Stimulated activated memory B cell treated with anti-CD40 and anti-IgM and Interleukin-4, amounts not matched to agents 10 μg/mL and 1 μg/mL and 100 μg/mL, for 72 hours (primary cell): ENCODE measurements around the gene PDZD2.

Experiments
- ATAC-seq: fragments of 150-1000 bp; cut with Tn5 transposase; 2 replicates; pipeline ENCODE4 v1.10.0; 2021
- H3K27ac Mint-ChIP-seq: one replicate; pipeline ENCODE4 v1.8.0; 2022; ENCODE audit warnings: mild to moderate bottlenecking, mixed read lengths
- H3K27me3 Mint-ChIP-seq: one replicate; pipeline ENCODE4 v1.8.0; 2022; ENCODE audit warnings: mixed read lengths
- H3K36me3 Mint-ChIP-seq: one replicate; pipeline ENCODE4 v1.8.0; 2022; ENCODE audit warnings: mixed read lengths
- H3K4me1 Mint-ChIP-seq: one replicate; pipeline ENCODE4 v1.8.0; 2022; ENCODE audit warnings: mixed read lengths
- H3K4me3 Mint-ChIP-seq: one replicate; pipeline ENCODE4 v1.8.0; 2022; ENCODE audit warnings: mild to moderate bottlenecking, moderate library complexity, mixed read lengths
- H3K9me3 Mint-ChIP-seq: one replicate; pipeline ENCODE4 v1.8.0; 2022; ENCODE audit warnings: mixed read lengths

The PDZD2 gene

DNA sequence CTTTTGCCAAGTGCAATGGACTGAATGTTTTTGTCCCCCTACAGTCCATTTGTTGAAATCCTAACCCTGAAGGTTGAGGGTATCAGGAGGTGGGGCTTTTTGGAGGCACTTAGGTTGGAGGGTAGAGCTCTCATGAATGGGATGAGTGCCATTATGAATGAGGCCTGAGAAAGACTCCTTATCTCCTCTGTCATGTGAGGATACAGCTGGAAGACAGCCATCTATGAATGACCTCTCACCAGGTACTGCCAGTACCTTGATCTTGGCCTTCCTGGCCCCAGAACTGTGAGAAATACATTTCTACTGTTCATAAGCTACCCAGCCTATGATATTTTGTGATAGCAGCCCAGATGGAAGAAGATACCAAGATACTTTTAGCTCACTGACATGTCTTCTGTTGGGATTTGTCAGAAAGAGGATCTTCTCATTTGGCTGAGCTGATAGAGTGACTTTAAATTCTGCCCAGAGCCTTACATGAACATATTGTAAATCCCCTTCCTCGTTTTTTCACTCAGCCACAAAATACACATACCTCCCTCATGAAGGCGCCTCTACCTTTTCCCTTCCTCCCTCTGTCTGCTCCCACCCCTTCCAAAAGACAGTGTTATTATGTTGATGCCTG lies 256.4 kb downstream of the PDZD2 start:
- Mint-ChIP-seq H3K36me3 (no peaks in the 10 kb centered on the region), H3K27me3 (no peaks in the 10 kb centered on the region), H3K4me1 (no peaks in the 10 kb centered on the region), H3K27ac (no peak overlapping the region), H3K9me3 (no peaks in the 10 kb centered on the region), H3K4me3 (no peak overlapping the region)
- no peak for ATAC-seq

DNA sequence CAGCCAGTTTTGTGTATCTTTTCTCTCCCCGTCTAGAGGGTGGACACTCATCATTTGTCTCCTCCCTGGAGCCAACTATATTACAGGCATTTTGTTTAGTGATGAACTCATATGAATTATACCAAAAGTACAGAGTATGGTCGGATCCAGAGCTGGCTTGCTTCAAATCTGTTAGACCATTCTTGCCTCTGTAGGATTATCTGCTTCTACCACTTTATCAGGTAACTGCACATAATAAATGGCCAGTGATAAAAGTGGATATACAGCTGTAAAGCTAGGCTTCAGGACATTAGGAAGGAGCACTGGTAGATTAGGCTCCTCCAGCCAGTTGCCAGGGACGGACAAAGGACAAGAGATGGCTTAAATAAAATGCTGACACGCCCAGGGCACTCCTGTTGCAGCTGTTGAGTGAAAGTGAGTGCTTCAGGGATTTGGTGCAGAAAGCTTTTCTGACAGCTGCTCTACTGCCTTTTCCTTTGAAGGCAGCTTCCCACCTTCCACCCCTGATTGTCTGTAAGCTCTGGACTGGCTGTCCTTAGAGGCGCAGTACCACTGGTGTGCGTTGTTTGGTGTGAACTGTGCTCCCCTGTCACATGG lies 259.2 kb downstream of the PDZD2 start:
- no peaks in the 10 kb centered on the region for H3K9me3 Mint-ChIP-seq
- no peak overlapping the region for H3K27ac Mint-ChIP-seq
- H3K36me3 Mint-ChIP-seq = no peaks in the 10 kb centered on the region
- H3K4me3 Mint-ChIP-seq = no peak overlapping the region
- no peaks in the 10 kb centered on the region for H3K4me1 Mint-ChIP-seq
- no peaks in the 10 kb centered on the region for H3K27me3 Mint-ChIP-seq
- ATAC-seq = no peak

DNA sequence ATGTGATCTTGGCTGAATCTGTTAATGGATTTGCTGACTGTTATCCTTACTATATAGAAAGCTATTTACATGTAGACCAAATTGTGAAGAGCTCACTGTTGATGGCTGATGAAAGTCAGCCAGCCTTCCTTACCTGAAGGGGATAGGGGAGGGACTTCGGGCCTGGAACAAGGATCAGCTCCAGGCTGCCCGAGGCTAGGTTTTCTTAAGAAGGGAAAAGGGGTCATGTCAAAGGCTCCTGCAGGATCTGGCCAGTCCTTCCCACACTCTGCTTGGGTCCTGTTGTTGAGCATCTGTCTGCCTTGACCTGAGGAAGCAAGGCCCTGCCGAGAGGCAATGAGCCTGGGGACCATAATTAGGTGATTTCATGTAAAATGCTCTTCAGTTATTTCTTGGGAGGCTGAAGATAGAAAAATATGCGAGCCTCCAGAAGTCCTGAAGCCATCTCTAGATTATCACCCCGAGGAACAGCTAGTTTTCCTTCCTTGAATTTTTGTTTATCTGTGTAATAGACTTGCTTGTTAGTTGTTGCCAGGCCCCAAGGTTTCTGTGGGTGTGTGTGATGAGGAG lies 261.4 kb downstream of the PDZD2 start:
- Mint-ChIP-seq H3K36me3 (no peaks in the 10 kb centered on the region), H3K4me3 (no peak overlapping the region), H3K4me1 (no peaks in the 10 kb centered on the region), H3K27me3 (no peaks in the 10 kb centered on the region), H3K27ac (no peak overlapping the region), H3K9me3 (no peaks in the 10 kb centered on the region)
- no peak for ATAC-seq

DNA sequence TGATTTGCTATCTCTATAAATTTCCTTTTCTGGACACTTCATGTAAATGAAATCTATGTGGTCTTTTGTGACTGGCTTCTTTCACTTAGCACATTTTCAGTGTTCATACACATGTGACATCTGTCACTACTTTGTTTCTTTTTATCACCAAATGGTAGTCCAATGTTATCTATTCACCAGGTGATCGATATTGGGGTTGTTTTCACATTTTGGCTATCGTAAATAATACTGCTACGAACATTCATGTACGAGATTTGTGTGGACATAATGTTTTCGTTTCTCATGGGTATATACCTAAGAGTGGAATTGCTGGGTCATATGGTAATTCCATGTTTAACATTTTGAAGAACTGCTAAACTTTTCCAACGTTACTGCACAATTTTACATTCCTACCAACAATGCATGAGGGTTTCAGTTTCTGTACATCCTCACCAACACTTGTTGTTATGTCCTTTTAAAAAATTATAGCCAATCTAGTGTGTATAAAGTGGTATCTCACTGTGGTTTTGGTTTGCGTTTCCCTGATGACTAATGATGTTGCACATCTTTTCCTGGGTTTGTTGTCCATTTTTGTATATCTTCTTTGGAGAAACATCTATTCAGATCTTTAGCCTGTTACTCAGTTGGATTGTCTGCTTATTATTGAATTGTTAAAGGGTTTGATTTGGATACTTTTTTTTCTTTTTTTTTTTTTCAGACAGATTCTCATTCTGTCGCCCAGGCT lies 263.0 kb downstream of the PDZD2 start:
- no peak overlapping the region for H3K4me3 Mint-ChIP-seq
- no peaks in the 10 kb centered on the region for H3K27me3 Mint-ChIP-seq
- ATAC-seq = no peak
- no peaks in the 10 kb centered on the region for H3K4me1 Mint-ChIP-seq
- no peaks in the 10 kb centered on the region for H3K9me3 Mint-ChIP-seq
- no peak overlapping the region for H3K27ac Mint-ChIP-seq
- H3K36me3 Mint-ChIP-seq = no peaks in the 10 kb centered on the region

DNA sequence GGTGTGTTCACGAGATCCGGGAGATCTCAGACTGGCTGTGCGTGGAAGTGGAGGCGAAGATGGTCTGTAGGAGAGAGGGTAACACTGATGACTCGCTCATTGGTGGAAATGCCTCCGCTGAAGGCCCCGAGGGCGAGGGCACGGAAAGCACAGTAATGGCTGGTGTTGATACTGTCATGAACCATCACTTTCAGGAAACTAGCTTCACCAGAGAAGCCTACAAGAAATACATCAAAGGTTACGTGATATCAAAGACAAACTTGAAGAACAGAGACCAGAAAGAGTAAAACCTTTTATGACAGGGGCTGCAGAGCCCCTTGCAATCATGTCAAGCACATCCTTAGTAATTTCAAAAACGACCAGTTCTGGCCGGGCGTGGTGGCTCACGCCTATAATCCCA lies 269.5 kb downstream of the PDZD2 start:
- H3K9me3 Mint-ChIP-seq = no peaks in the 10 kb centered on the region
- H3K4me1 Mint-ChIP-seq = no peaks in the 10 kb centered on the region
- ATAC-seq = no peak
- no peak overlapping the region for H3K4me3 Mint-ChIP-seq
- no peaks in the 10 kb centered on the region for H3K36me3 Mint-ChIP-seq
- H3K27me3 Mint-ChIP-seq = no peaks in the 10 kb centered on the region
- no peak overlapping the region for H3K27ac Mint-ChIP-seq

DNA sequence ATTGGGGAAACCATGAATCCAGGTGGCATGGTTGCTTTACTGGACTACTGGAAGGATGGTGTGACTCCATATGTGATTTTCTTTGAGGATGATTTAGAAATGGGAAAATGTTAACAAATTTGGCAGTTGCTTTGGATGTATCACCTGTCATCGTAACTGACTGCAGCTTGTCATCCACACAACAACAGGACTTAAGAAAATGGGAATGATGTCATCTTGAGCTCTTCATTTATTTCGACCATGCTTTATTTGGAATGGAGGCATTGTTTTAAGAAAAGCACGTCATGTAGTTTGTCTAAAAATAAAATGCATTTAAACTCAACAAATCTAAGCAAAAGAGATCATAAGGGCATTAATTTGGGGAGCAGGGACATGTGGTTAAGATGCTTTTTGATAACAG lies 270.1 kb downstream of the PDZD2 start:
- no peaks in the 10 kb centered on the region for H3K27me3 Mint-ChIP-seq
- no peak overlapping the region for H3K4me3 Mint-ChIP-seq
- no peak for ATAC-seq
- H3K36me3 Mint-ChIP-seq = no peaks in the 10 kb centered on the region
- H3K9me3 Mint-ChIP-seq = no peaks in the 10 kb centered on the region
- no peak overlapping the region for H3K27ac Mint-ChIP-seq
- no peaks in the 10 kb centered on the region for H3K4me1 Mint-ChIP-seq

DNA sequence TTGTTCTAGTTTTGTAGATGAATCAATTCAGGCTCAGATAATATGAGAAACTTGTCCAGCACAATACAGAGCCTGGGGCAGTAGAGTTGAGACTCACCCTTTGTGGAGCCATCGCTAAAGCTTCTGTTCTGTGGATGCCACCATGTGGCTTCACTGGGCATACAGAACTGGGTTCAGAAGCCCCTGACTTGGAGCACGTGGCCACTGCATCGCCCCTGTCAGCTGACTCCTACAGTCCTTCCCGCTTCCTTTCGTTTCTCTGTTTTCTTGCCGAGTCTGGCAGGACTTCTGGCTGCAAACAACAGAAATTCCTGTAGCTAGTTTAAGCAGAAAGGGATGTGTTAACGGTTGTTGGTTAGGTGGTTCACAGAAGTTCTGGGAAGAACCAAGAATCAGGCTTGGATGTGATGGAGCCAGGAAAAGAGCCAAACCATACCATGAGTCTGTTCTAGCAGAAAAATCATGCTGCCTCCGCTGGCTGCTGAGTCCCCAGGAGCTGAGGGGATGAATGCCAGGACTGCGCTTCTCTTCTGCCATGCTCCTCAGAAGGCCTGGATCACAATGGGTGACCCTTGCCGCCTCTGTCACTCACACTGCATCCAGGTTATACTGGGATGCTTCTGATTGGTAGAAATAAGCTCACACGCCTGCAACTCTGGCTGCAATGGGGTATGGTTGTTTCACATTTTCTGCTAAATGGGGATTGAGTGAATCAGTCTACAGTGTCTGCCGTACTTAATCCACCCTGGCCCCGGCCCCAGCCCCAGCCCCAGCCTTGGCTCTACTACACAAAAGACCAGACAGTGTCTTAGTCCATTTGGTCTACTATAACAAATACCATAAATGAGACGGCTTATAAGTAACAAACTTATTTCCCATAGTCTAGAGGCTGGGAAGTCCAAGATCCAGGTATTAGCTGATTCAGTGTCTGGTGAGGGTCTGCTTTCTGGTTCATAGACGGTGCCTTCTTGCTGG lies 272.6 kb downstream of the PDZD2 start:
- H3K4me1 Mint-ChIP-seq = no peaks in the 10 kb centered on the region
- no peaks in the 10 kb centered on the region for H3K27me3 Mint-ChIP-seq
- no peak overlapping the region for H3K4me3 Mint-ChIP-seq
- H3K27ac Mint-ChIP-seq = no peak overlapping the region
- H3K36me3 Mint-ChIP-seq = no peaks in the 10 kb centered on the region
- no peaks in the 10 kb centered on the region for H3K9me3 Mint-ChIP-seq
- ATAC-seq = no peak

DNA sequence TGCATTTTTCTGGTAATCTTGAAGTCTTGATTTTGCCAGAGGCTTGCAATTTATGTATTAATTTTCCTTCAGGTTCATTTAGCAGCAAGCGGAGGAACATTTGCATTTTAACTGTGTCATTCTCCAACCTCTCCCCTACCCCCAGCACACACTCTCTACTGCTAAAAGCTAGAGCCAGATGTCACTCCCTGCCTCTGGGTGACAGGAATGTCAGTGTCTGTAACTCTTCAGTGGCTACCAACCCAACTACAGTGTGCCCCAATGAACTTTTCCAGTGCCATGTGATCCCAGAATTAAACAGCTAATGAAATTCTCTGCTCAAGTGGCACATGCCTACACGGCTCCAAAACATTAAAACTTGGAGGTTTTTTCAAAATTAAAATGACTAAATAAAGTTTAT lies 274.9 kb downstream of the PDZD2 start:
- no peak for ATAC-seq
- no peaks in the 10 kb centered on the region for H3K4me1 Mint-ChIP-seq
- H3K36me3 Mint-ChIP-seq = no peaks in the 10 kb centered on the region
- no peak overlapping the region for H3K4me3 Mint-ChIP-seq
- no peak overlapping the region for H3K27ac Mint-ChIP-seq
- no peaks in the 10 kb centered on the region for H3K27me3 Mint-ChIP-seq
- no peaks in the 10 kb centered on the region for H3K9me3 Mint-ChIP-seq

DNA sequence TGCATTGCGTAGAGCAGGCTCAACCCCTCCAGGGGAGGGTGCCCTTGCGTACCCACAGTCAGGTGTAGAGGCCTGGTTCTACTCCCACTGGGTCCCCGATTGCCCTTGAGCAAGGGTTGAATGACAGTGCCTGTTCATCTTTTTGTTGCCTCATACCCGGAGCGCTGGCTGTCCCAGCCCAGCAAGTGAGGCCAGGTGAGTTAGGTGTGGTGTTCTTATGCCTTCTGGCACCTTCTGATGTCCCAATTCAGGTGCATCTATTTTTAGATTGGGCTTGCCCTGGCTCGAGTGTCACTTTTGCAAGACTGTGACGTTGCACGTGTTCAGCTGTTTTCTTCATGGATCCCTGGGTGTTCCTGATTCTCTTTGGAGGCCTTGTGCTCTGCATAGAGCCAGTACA lies 277.4 kb downstream of the PDZD2 start:
- H3K4me1 Mint-ChIP-seq = no peaks in the 10 kb centered on the region
- H3K36me3 Mint-ChIP-seq = no peaks in the 10 kb centered on the region
- no peak for ATAC-seq
- H3K27ac Mint-ChIP-seq = no peak overlapping the region
- no peaks in the 10 kb centered on the region for H3K9me3 Mint-ChIP-seq
- H3K4me3 Mint-ChIP-seq = no peak overlapping the region
- H3K27me3 Mint-ChIP-seq = no peaks in the 10 kb centered on the region

DNA sequence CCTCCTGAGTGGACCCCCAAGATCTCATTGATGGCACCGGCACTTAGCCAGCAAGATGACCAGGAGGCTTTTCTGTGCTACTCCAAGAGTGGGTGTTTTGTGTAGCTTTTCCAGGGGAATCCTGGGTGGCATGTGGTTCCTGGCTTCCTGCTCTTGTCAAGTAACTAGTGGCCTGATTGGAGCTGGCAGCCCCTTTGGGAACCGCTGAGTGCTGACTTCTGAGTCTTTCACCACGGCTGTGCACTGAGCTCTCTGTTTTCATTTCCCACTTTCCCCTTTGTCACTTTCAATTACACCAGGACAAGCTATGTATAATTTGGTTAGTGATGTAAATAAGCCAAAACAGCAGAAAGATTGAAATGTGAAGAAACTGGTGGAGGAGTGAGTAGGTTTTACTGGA lies 279.8 kb downstream of the PDZD2 start:
- no peaks in the 10 kb centered on the region for H3K36me3 Mint-ChIP-seq
- no peaks in the 10 kb centered on the region for H3K9me3 Mint-ChIP-seq
- H3K27ac Mint-ChIP-seq = no peak overlapping the region
- peaks cover 9% of the 10 kb centered on the region for H3K27me3 Mint-ChIP-seq
- H3K4me1 Mint-ChIP-seq = no peaks in the 10 kb centered on the region
- no peak overlapping the region for H3K4me3 Mint-ChIP-seq
- no peak for ATAC-seq

DNA sequence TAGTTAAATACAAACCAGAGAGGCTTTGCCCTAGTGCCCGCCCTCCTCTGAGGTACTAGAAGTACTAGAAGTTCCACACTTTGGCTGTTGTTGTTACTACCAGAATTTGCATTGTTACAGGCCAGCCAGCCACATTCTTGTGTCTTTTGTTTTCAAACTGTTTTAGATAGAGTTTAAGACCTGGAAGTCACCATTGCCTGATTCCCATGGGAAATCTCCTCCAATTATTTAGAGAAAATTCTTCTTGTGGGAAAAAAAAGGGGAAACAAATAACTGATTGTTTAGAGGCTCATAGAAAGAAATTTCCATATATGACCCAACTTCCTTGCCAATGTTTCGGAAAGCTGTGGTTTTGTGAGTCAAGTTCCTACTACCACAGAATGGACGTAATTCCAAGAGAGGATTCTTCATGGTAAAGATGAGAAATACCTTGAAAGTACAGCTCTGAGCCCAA lies 282.9 kb downstream of the PDZD2 start:
- no peak overlapping the region for H3K27ac Mint-ChIP-seq
- H3K9me3 Mint-ChIP-seq = no peaks in the 10 kb centered on the region
- H3K4me1 Mint-ChIP-seq = no peaks in the 10 kb centered on the region
- peaks cover 9% of the 10 kb centered on the region for H3K27me3 Mint-ChIP-seq
- H3K4me3 Mint-ChIP-seq = no peak overlapping the region
- H3K36me3 Mint-ChIP-seq = no peaks in the 10 kb centered on the region
- ATAC-seq = no peak

DNA sequence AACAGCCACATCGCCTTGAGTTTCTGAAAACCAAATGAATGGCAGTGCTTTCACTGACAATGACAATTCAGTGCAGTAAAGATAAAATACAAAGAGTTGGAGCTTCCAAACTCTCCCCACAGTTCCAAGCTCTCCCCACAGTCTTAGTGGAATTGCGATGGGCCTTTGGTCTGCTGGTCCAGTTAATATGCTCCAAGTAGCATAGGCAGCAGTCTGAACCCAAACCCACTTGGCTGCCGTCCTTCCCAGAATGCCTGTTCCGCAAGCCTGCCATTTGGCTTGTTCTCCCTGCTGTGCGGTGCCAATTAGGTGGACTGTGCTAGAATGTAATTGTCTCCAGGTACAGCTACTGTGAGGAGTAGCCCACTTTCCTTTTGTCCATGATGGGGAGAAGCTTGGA lies 285.1 kb downstream of the PDZD2 start:
- no peak overlapping the region for H3K27ac Mint-ChIP-seq
- ATAC-seq = no peak
- H3K9me3 Mint-ChIP-seq = no peaks in the 10 kb centered on the region
- H3K27me3 Mint-ChIP-seq = peaks cover 9% of the 10 kb centered on the region
- no peaks in the 10 kb centered on the region for H3K4me1 Mint-ChIP-seq
- no peak overlapping the region for H3K4me3 Mint-ChIP-seq
- no peaks in the 10 kb centered on the region for H3K36me3 Mint-ChIP-seq

DNA sequence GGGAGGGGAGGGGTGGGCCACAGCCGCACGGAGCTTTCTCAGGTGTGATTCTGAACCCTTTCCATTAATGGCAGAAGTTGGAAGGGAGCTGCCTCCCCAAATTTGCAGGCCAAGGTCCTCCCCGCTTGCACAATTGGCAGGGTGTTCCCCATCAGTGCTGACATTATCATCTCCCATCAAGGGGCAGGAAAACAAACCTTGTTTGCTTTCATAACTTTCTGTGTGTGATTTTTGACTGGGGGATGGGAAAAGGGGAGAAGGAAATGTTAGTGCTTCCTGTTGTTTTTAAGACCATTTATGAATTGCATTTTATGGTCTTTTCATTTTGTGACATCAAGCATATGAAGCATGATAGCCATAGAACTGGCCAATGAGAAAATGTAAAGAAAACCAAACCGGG lies 292.9 kb downstream of the PDZD2 start:
- H3K4me3 Mint-ChIP-seq = no peak overlapping the region
- H3K36me3 Mint-ChIP-seq = no peaks in the 10 kb centered on the region
- no peaks in the 10 kb centered on the region for H3K4me1 Mint-ChIP-seq
- ATAC-seq = no peak
- H3K27ac Mint-ChIP-seq = no peak overlapping the region
- H3K27me3 Mint-ChIP-seq = no peaks in the 10 kb centered on the region
- no peaks in the 10 kb centered on the region for H3K9me3 Mint-ChIP-seq

DNA sequence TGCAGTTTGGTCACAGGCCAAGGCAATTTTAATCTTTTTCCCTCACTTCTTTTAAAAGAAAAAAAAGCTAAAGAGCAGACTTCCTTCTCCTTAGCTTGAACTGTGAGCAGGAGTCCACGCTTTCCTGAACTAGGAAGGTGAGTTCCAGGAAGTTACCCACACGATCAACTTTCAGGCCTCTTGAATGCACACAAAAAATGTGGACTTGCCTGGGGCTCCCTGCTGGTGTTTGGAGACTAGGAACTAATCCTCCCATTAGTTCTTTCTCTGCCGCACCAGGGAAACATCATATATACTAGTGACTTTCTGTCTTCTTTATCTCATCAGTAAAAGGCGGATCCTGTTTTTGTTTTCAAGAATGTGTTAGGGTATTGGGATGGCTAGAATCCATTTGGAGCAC lies 295.2 kb downstream of the PDZD2 start:
- Mint-ChIP-seq H3K9me3 (peaks cover 2% of the 10 kb centered on the region), H3K4me3 (no peak overlapping the region), H3K27me3 (no peaks in the 10 kb centered on the region), H3K36me3 (no peaks in the 10 kb centered on the region), H3K27ac (no peak overlapping the region), H3K4me1 (no peaks in the 10 kb centered on the region)
- ATAC-seq = no peak
